HepG2 (cell line): ENCODE results near the gene TBC1D21. TPM values are rescaled to one million over a fixed set of nuclear protein-coding genes. Genes with fewer than 3 reads are reported as not detected.

ENCODE experiments used
- ATAC-seq: fragments of 200-7000 bp; cut with Tn5 transposase; 3 replicates; pipeline ENCODE4 v1.9.1; 2020; ENCODE audit warnings: mild to moderate bottlenecking, moderate library complexity
- BruUV-seq: library from RNA; stranded (reverse); fragments of 400-500 nt; replicated peaks from 2 replicates; lab custom pipeline; 2021; lab: Mats Ljungman, UMichigan
- CTCF ChIA-PET: fragments of 300-600 bp; formaldehyde crosslinking; extraction: SDS; loops from one replicate; lab custom pipeline; 2021; ENCODE audit warnings: low total read pairs, inconsistent platforms, low intra/inter-chr PET ratio; lab: Yijun Ruan, JAX
- POLR2A ChIA-PET: fragments of 350-600 bp; sonication (Branson Sonifier 250); formaldehyde crosslinking; loops from one replicate; lab custom pipeline; 2020; ENCODE audit warnings: antibody characterized with exemption, inconsistent platforms; lab: Yijun Ruan, JAX
- DNase-seq: peaks from one replicate; pipeline ENCODE4 v3.0.0-alpha.2; 2015; ENCODE audit warnings: low spot score
- FAIRE-seq: peaks from 3 replicates; lab custom pipeline; 2011; peaks lifted over from hg19 to GRCh38; lab: Jason Lieb, UNC
- H2AFZ ChIP-seq: one replicate; pipeline ENCODE4 v1.6.1; 2011; ENCODE audit warnings: low read length, inconsistent platforms
- H3K27ac ChIP-seq: fragments of 300-600 bp; 3 replicates; pipeline ENCODE4 v1.8.0; 2011; ENCODE audit warnings: mixed run types, mild to moderate bottlenecking, mixed read lengths, low read length, inconsistent platforms; ENCODE audit not compliant: insufficient read depth; ENCODE audit errors: extremely low read length
- H3K27me3 ChIP-seq, 2 experiments: fragments of 200-600 bp in 1 of 2; 2 replicates in 1 of 2; 3 replicates in 1 of 2; pipeline versions ENCODE4 v1.6.0 to v1.8.0; 2011; ENCODE audit warnings: low read length in 2 of 2, mild to moderate bottlenecking in 2 of 2, moderate library complexity in 2 of 2, inconsistent platforms in 1 of 2; ENCODE audit not compliant: insufficient read depth in 2 of 2, control insufficient read depth in 1 of 2
- H3K36me3 ChIP-seq, 2 experiments: fragments of 200-600 bp in 1 of 2; replicated peaks in 1 of 2; 2 replicates in 1 of 2; 3 replicates in 1 of 2; pipeline versions ENCODE4 v1.5.1 to v1.8.0; 2011; ENCODE audit warnings: low read length in 2 of 2, inconsistent platforms in 1 of 2; ENCODE audit not compliant: insufficient read depth in 2 of 2, control insufficient read depth in 1 of 2
- H3K4me1 ChIP-seq: 2 replicates; pipeline ENCODE4 v1.5.1; 2012; ENCODE audit warnings: low read length, inconsistent platforms; ENCODE audit not compliant: insufficient read depth
- H3K4me2 ChIP-seq: 2 replicates; pipeline ENCODE4 v1.6.0; 2011; ENCODE audit warnings: low read depth, low read length, inconsistent platforms
- H3K4me3 ChIP-seq, 3 experiments: fragments of 200-600 bp in 1 of 3; sonication (generic), shearing (Covaris generic) in 1 of 3; replicated peaks in 1 of 3; 2 replicates each; pipeline ENCODE4 v1.5.1; 2011 to 2016; ENCODE audit warnings: low read length in 3 of 3, inconsistent platforms in 2 of 3, low read depth in 2 of 3, mild to moderate bottlenecking in 2 of 3, control low read depth in 1 of 3, mixed read lengths in 1 of 3; ENCODE audit not compliant: insufficient read depth in 1 of 3
- H3K79me2 ChIP-seq: one replicate; pipeline ENCODE4 v1.6.1; 2011; ENCODE audit warnings: low read length, inconsistent platforms; ENCODE audit not compliant: insufficient read depth
- H3K9ac ChIP-seq: 2 replicates; pipeline ENCODE4 v1.6.0; 2011; ENCODE audit warnings: mild to moderate bottlenecking, low read depth, low read length, inconsistent platforms; ENCODE audit not compliant: insufficient read depth
- H3K9me3 ChIP-seq: 2 replicates; pipeline ENCODE4 v1.5.1; 2012; ENCODE audit warnings: mild to moderate bottlenecking, low read length
- H4K20me1 ChIP-seq: 2 replicates; pipeline ENCODE4 v1.6.0; 2011; ENCODE audit warnings: inconsistent platforms, mild to moderate bottlenecking, low read length, moderate library complexity; ENCODE audit not compliant: insufficient read depth
- ATAD3A ChIP-seq: sonication (generic); formaldehyde crosslinking; IDR thresholded peaks from 2 replicates; pipeline ENCODE4 v1.4.0; 2020; ENCODE audit warnings: missing genetic modification reagents
- DNMT3B ChIP-seq: conservative IDR thresholded peaks from 2 replicates; pipeline ENCODE4 v1.6.1; 2016; ENCODE audit warnings: missing biosample characterization, control low read depth
- EZH2 ChIP-seq: conservative IDR thresholded peaks from 2 replicates; pipeline ENCODE4 v1.6.1; 2012; ENCODE audit warnings: mild to moderate bottlenecking, low read depth, low read length, moderate library complexity
- MAFK ChIP-seq, 2 experiments: IDR thresholded peaks in 1 of 2; conservative IDR thresholded peaks in 1 of 2; 2 replicates each; pipeline ENCODE4 v1.6.1; 2011; ENCODE audit warnings: improper control_type of control experiment in 2 of 2, low read length in 2 of 2
- NR1H2 ChIP-seq: sonication (generic); formaldehyde crosslinking; IDR thresholded peaks from 2 replicates; pipeline ENCODE4 v1.8.1; 2022; ENCODE audit warnings: low read depth, missing genetic modification reagents, borderline replicate concordance
- PREB ChIP-seq: sonication (generic); formaldehyde crosslinking; IDR thresholded peaks from 2 replicates; pipeline ENCODE4 v1.4.0; 2020; ENCODE audit warnings: missing genetic modification reagents
- RBM22 ChIP-seq: fragments of 200-400 bp; formaldehyde crosslinking; optimal IDR thresholded peaks from 2 replicates; pipeline ENCODE3; 2017; ENCODE audit warnings: mild to moderate bottlenecking, low read length, moderate library complexity
- SMAD1 ChIP-seq: sonication (generic); formaldehyde crosslinking; IDR thresholded peaks from 2 replicates; pipeline ENCODE4 v1.4.0; 2020; ENCODE audit warnings: missing genetic modification reagents, low read depth, mild to moderate bottlenecking, borderline replicate concordance
- SRY ChIP-seq: sonication (generic); formaldehyde crosslinking; IDR thresholded peaks from 2 replicates; pipeline ENCODE4 v1.8.0; 2022; ENCODE audit warnings: mild to moderate bottlenecking, missing genetic modification reagents
- TFDP2 ChIP-seq: sonication (generic); formaldehyde crosslinking; IDR thresholded peaks from 2 replicates; pipeline ENCODE4 v1.4.0; 2020; ENCODE audit warnings: missing genetic modification reagents
- ZBTB10 ChIP-seq: sonication (generic); formaldehyde crosslinking; IDR thresholded peaks from 2 replicates; pipeline ENCODE4 v1.4.0; 2020; ENCODE audit warnings: missing genetic modification reagents, borderline replicate concordance
- ZNF790 ChIP-seq: sonication (generic); formaldehyde crosslinking; IDR thresholded peaks from 2 replicates; pipeline ENCODE4 v1.8.0; 2022; ENCODE audit warnings: missing genetic modification reagents, mild to moderate bottlenecking, borderline replicate concordance
- ZSCAN30 ChIP-seq: sonication (generic); formaldehyde crosslinking; IDR thresholded peaks from 2 replicates; pipeline ENCODE4 v1.5.0; 2020; ENCODE audit warnings: mild to moderate bottlenecking, missing genetic modification reagents
- WGBS: methylation state at CpG from one replicate; pipeline ENCODE4 v1.1.6; 2017; ENCODE audit warnings: low lambda C conversion rate; 5-methylcytosine and 5-hydroxymethylcytosine counted together
- in situ Hi-C: cut with HindIII; loops from 2 replicates; pipeline ENCODE4 v1.10.0; 2017; ENCODE audit warnings: low pct_unique_long_range_greater_than_20kb; ENCODE audit not compliant: extremely low pct_ligation_motif_present
- intact Hi-C: fragments of 100-400 bp; cut with micrococcal nuclease; formaldehyde crosslinking; loops from one replicate; pipeline ENCODE4 v1.10.0; 2022; ENCODE audit not compliant: unreplicated experiment
- polyA plus RNA-seq, 8 experiments: library from polyadenylated mRNA; depleted of rRNA in 3 of 8; stranded (reverse) in 7 of 8; unstranded in 1 of 8; fragments of >200 nt; fragmentation: Illumina TruSeq in 4 of 8; extraction: Trizol in 4 of 8; gene quantifications; 2 replicates each; pipeline versions ENCODE4 v1.2.1 to v1.2.3, GENCODE V29; 2011 to 2016; ENCODE audit warnings: low read depth in 4 of 8, missing spikeins in 1 of 8, mixed read lengths in 1 of 8; ENCODE audit not compliant: insufficient read depth in 1 of 8
- total RNA-seq, 5 experiments: library from RNA; depleted of rRNA; stranded (reverse); fragments of >200 nt; fragmentation: Illumina TruSeq; extraction: Trizol; gene quantifications; 2 replicates each; pipeline ENCODE4 v1.2.3, GENCODE V29; 2016; ENCODE audit warnings: low read depth in 1 of 5

TBC1D21 gene
- total and polyA plus RNA-seq, 2 of the 13 experiments (the other 11 are each of a cell fraction or from before 2014, with no cell fraction given): not detected

- no peak for DNase-seq
- Histone ChIP-seq H3K79me2 (no peaks in the 10 kb centered on the region), H4K20me1 (no peaks in the 10 kb centered on the region), H3K4me1 (no peaks in the 10 kb centered on the region), H3K36me3 (no peaks in the 10 kb centered on the region), H3K9me3 (no peaks in the 10 kb centered on the region), H3K4me2 (no peak overlapping the region), H2AFZ (no peak overlapping the region), H3K27ac (no peak overlapping the region), H3K4me3 (no peak overlapping the region), H3K27me3 (peaks cover 0 to 1% of the 10 kb centered on the region in 2 experiments; a peak in 1 of 5 replicates), H3K9ac (no peak overlapping the region)
- FAIRE-seq: no peak
- POLR2A ChIA-PET: no interaction called here
- intact Hi-C loops (no loop called here), in situ Hi-C loops (no loop called here)
- no peak for ATAC-seq
- 10% methylated on average over 2 of the region's 7 CpGs for WGBS
- BruUV-seq: no TSS peak
- CTCF ChIA-PET: no interaction called here
- TF ChIP-seq RBM22 (no peak), ZNF790 (CRISPR knock-in tag) (no peak), ZBTB10 (CRISPR knock-in tag) (no peak), NR1H2 (CRISPR knock-in tag) (no peak), DNMT3B (no peak), SMAD1 (CRISPR knock-in tag) (no peak), ZSCAN30 (CRISPR knock-in tag) (no peak), SRY (CRISPR knock-in tag) (no peak), TFDP2 (CRISPR knock-in tag) (no peak), EZH2 (no peak), PREB (CRISPR knock-in tag) (no peak), MAFK (conservative IDR thresholded peaks at IDR 0.05 in 1 of 2, IDR thresholded peaks at IDR 0.05 in 1 of 2; ENCODE audit: low read length in 2 of 2) (no peak), ATAD3A (CRISPR knock-in tag) (no peak)
Observed at GRCh38 chr15:73887481-73887880, 14.1 kb downstream of the TBC1D21 start.
